Vagina (tissue), 2 donors: ENCODE results near the gene NOB1.

Experiments
- POLR2A ChIP-seq, 2 donors: fragments of 450-650 bp; IDR thresholded peaks; one replicate each; pipeline ENCODE4 v1.6.1; 2017; ENCODE audit warnings: antibody characterized with exemption in 2 of 2, mild to moderate bottlenecking in 2 of 2, moderate library complexity in 2 of 2
- POLR2AphosphoS5 ChIP-seq, 2 donors: sonication (generic); formaldehyde crosslinking; IDR thresholded peaks; one replicate each; pipeline ENCODE4 v1.9.0; 2017; ENCODE audit warnings: antibody characterized with exemption in 2 of 2, mild to moderate bottlenecking in 2 of 2, low read depth in 1 of 2; ENCODE audit not compliant: insufficient read depth in 1 of 2
- TF ChIP-seq, protein P1 (sequence below), 3 experiments: fragments of 450-650 bp in 2 of 3; fragments of 200-600 bp in 1 of 3; sonication (generic) in 1 of 3; IDR thresholded peaks; one replicate each; pipeline ENCODE4 v1.5.1; 2017 to 2019; ENCODE audit warnings: antibody characterized with exemption in 3 of 3, mild to moderate bottlenecking in 2 of 3, moderate library complexity in 2 of 3

- TF ChIP-seq, protein P1, sequence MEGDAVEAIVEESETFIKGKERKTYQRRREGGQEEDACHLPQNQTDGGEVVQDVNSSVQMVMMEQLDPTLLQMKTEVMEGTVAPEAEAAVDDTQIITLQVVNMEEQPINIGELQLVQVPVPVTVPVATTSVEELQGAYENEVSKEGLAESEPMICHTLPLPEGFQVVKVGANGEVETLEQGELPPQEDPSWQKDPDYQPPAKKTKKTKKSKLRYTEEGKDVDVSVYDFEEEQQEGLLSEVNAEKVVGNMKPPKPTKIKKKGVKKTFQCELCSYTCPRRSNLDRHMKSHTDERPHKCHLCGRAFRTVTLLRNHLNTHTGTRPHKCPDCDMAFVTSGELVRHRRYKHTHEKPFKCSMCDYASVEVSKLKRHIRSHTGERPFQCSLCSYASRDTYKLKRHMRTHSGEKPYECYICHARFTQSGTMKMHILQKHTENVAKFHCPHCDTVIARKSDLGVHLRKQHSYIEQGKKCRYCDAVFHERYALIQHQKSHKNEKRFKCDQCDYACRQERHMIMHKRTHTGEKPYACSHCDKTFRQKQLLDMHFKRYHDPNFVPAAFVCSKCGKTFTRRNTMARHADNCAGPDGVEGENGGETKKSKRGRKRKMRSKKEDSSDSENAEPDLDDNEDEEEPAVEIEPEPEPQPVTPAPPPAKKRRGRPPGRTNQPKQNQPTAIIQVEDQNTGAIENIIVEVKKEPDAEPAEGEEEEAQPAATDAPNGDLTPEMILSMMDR (IDR thresholded peaks at IDR 0.05) = no peak
- TF ChIP-seq POLR2AphosphoS5 (IDR thresholded peaks at IDR 0.05; ENCODE audit: insufficient read depth in 1 of 2, low read depth in 1 of 2) (no peak), POLR2A (IDR thresholded peaks at IDR 0.05) (no peak)
Measured at GRCh38 chr16:69779724-69780123, 25.0 kb upstream of the NOB1 start.
